ENCODE measurements around the gene C5orf63. TPM values are rescaled to one million over a fixed set of nuclear protein-coding genes. Genes with fewer than 3 reads are reported as not detected.
A peak's percentile ranks its signal among the peaks of the same experiment; 100 is the strongest.

The C5orf63 gene
- total and polyA plus RNA-seq, 9 of the 15 experiments (the other 6 are each of a cell fraction or from before 2014, with no cell fraction given): 1.8 to 24.6 (median 6.2) TPM

- TF ChIP-seq HMBOX1 (IDR thresholded peaks at IDR 0.05) (peak; percentile 55; the same call in 1 of the 2 replicates), RUNX1 (IDR thresholded peaks at IDR 0.05; ENCODE audit: low read depth) (no peak)
- no peak overlapping the region for H3K4me3 ChIP-seq
- H3K27me3 ChIP-seq (ENCODE audit: control insufficient read depth in 2 of 2, insufficient read depth in 2 of 2, low read length in 2 of 2): no peaks in the 10 kb centered on the region
- no peaks in the 10 kb centered on the region for H3K9me3 ChIP-seq (replicated peaks; ENCODE audit: control insufficient read depth, insufficient read depth, low read depth, low read length)
- H3K79me2 ChIP-seq (ENCODE audit: control insufficient read depth, insufficient read depth, low read length): peaks cover 91% of the 10 kb centered on the region
- in situ Hi-C loops (cut with MboI) (no loop called here), intact Hi-C loops (cut with micrococcal nuclease) (no loop called here)
- WGBS (ENCODE audit: insufficient coverage, low coverage, missing lambda C conversion rate): 22% methylated on average over 6 of the region's 6 CpGs
- no peak overlapping the region; the same call in 1 of the 2 replicates for H2AFZ ChIP-seq (ENCODE audit: low read depth, low read length)
- H3K4me2 ChIP-seq (ENCODE audit: insufficient read depth, low read length): peak overlapping the region; percentile 17; the same call in 1 of the 2 replicates
- peak overlapping the region; percentile 7 to 57; a peak in 1 of 4 replicates for H3K9ac ChIP-seq (ENCODE audit: insufficient read depth in 1 of 2, low read depth in 2 of 2, low read length in 2 of 2)
- peaks cover 2% of the 10 kb centered on the region; the same call in 1 of the 3 replicates for H3K36me3 ChIP-seq (ENCODE audit: control insufficient read depth, insufficient read depth, low read length)
- ATAC-seq (peak; percentile 52), FAIRE-seq (peak; percentile 26), DNase-seq (ENCODE audit: extremely low read depth in 1 of 4, low spot score in 3 of 4) (no peak)
- H3K4me1 ChIP-seq (replicated peaks in 1 of 2; ENCODE audit: control insufficient read depth in 2 of 2, insufficient read depth in 2 of 2, low read length in 2 of 2): peaks cover 0 to 23% of the 10 kb centered on the region in 2 experiments; a peak in 3 of 5 replicates
- no peaks in the 10 kb centered on the region for H3K9me1 ChIP-seq (ENCODE audit: control insufficient read depth, insufficient read depth, low read length)
- ChIA-PET CTCF (ENCODE audit: low intra/inter-chr PET ratio) (no interaction called here), POLR2A (interaction anchor here (0.7 to 1.6 kb wide), 3 partner anchors 9 to 21 kb away, joined by 4 to 12 read pairs (median 6); no protein-coding TSS in a partner anchor)
- no peaks in the 10 kb centered on the region; the same call in 1 of the 2 replicates for H4K20me1 ChIP-seq (replicated peaks; ENCODE audit: control insufficient read depth, insufficient read depth, low read length)
- H3K27ac ChIP-seq (ENCODE audit: extremely low read depth, low read depth, low read length): peak overlapping the region; percentile 25; the same call in 1 of the 3 replicates
- BruUV-seq (replicated peaks): no TSS peak
These were observed 64.9 kb downstream of the C5orf63 start for GRCh38 chr5:127008300-127008975.

- peaks cover 86% of the 10 kb centered on the region for H3K79me2 ChIP-seq (ENCODE audit: control insufficient read depth, insufficient read depth, low read length)
- DNase-seq (ENCODE audit: extremely low read depth in 1 of 4, low spot score in 3 of 4): no peak
- no peak for ATAC-seq
- H3K4me2 ChIP-seq (ENCODE audit: insufficient read depth, low read length): no peak overlapping the region; the same call in 1 of the 2 replicates
- WGBS (ENCODE audit: insufficient coverage, low coverage, missing lambda C conversion rate): 10% methylated on average over 1 of the region's 1 CpG
- peaks cover 2% of the 10 kb centered on the region; the same call in 1 of the 3 replicates for H3K36me3 ChIP-seq (ENCODE audit: control insufficient read depth, insufficient read depth, low read length)
- no peaks in the 10 kb centered on the region for H3K27me3 ChIP-seq (ENCODE audit: control insufficient read depth in 2 of 2, insufficient read depth in 2 of 2, low read length in 2 of 2)
- FAIRE-seq: no peak
- H3K4me3 ChIP-seq: no peak overlapping the region
- no peak overlapping the region for H3K9ac ChIP-seq (ENCODE audit: insufficient read depth in 1 of 2, low read depth in 2 of 2, low read length in 2 of 2)
- POLR2A ChIA-PET: interaction anchor here (0.6 to 1.5 kb wide), 4 partner anchors 9 to 31 kb away, joined by 3 to 4 read pairs (median 3); no protein-coding TSS in a partner anchor
- no peaks in the 10 kb centered on the region for H3K9me1 ChIP-seq (ENCODE audit: control insufficient read depth, insufficient read depth, low read length)
- H4K20me1 ChIP-seq (replicated peaks; ENCODE audit: control insufficient read depth, insufficient read depth, low read length): no peaks in the 10 kb centered on the region; the same call in 1 of the 2 replicates
- peaks cover 0 to 19% of the 10 kb centered on the region in 2 experiments; a peak in 3 of 5 replicates for H3K4me1 ChIP-seq (replicated peaks in 1 of 2; ENCODE audit: control insufficient read depth in 2 of 2, insufficient read depth in 2 of 2, low read length in 2 of 2)
- no TSS peak for BruUV-seq (replicated peaks)
- CTCF ChIA-PET (ENCODE audit: low intra/inter-chr PET ratio): no interaction called here
- no peak overlapping the region for H3K27ac ChIP-seq (ENCODE audit: extremely low read depth, low read depth, low read length)
- no peaks in the 10 kb centered on the region for H3K9me3 ChIP-seq (replicated peaks; ENCODE audit: control insufficient read depth, insufficient read depth, low read depth, low read length)
- no peak overlapping the region for H2AFZ ChIP-seq (ENCODE audit: low read depth, low read length)
- in situ Hi-C loops (cut with MboI): no loop called here
- intact Hi-C loops (cut with micrococcal nuclease): no loop called here
- TF ChIP-seq C11orf30 (IDR thresholded peaks at IDR 0.05; ENCODE audit: low read depth) (peak; percentile 73; the same call in 1 of the 2 replicates), RBM15 (IDR thresholded peaks at IDR 0.05; ENCODE audit: insufficient read depth, low read length) (no peak), ZNF316 (IDR thresholded peaks at IDR 0.05) (peak; percentile 71), ZNF140 (CRISPR knock-in tag; IDR thresholded peaks at IDR 0.05) (no peak), ZNF408 (CRISPR knock-in tag; IDR thresholded peaks at IDR 0.05; ENCODE audit: low read depth) (no peak), ASH1L (IDR thresholded peaks at IDR 0.05; ENCODE audit: borderline replicate concordance, low read depth, partially characterized antibody) (no peak), ZNF592 (IDR thresholded peaks at IDR 0.05) (no peak)
These were observed 65.8 kb downstream of the C5orf63 start for GRCh38 chr5:127007522-127007921.
